MCF 10A (cell line): ENCODE data around the gene ABCB9. TPM values are rescaled to one million over a fixed set of nuclear protein-coding genes. Genes with fewer than 3 reads are reported as not detected.

ENCODE experiments used
- BruUV-seq: library from RNA; stranded (reverse); fragments of 400-500 nt; replicated peaks from 2 replicates; lab custom pipeline; 2021; lab: Mats Ljungman, UMichigan
- CTCF ChIA-PET: fragments of 300-600 bp; sonication (Branson Sonifier 250); formaldehyde crosslinking; extraction: SDS; loops from one replicate; lab custom pipeline; 2021; ENCODE audit warnings: antibody characterized with exemption, inconsistent platforms; lab: Yijun Ruan, JAX
- POLR2A ChIA-PET: fragments of 300-600, 350-650 bp; sonication (Branson Sonifier 250); formaldehyde crosslinking; extraction: SDS; loops from one replicate; lab custom pipeline; 2020; ENCODE audit warnings: antibody characterized with exemption, inconsistent platforms; lab: Yijun Ruan, JAX
- DNase-seq: peaks from one replicate; pipeline ENCODE4 v3.0.0-alpha.2; 2018; ENCODE audit not compliant: unreplicated experiment
- H3K27ac Mint-ChIP-seq: one replicate; pipeline ENCODE4 v1.8.0; 2022; ENCODE audit warnings: mild to moderate bottlenecking, low read depth, mixed read lengths; ENCODE audit not compliant: unreplicated experiment
- H3K27me3 Mint-ChIP-seq: one replicate; pipeline ENCODE4 v1.8.0; 2022; ENCODE audit warnings: mixed read lengths; ENCODE audit not compliant: insufficient read depth, unreplicated experiment
- H3K36me3 Mint-ChIP-seq: one replicate; pipeline ENCODE4 v1.8.0; 2022; ENCODE audit warnings: mild to moderate bottlenecking, moderate library complexity, mixed read lengths; ENCODE audit not compliant: insufficient read depth, unreplicated experiment
- H3K4me1 Mint-ChIP-seq: one replicate; pipeline ENCODE4 v1.8.0; 2022; ENCODE audit warnings: mixed read lengths; ENCODE audit not compliant: insufficient read depth, unreplicated experiment
- H3K4me3 Mint-ChIP-seq: one replicate; pipeline ENCODE4 v1.8.0; 2022; ENCODE audit warnings: mild to moderate bottlenecking, moderate library complexity, mixed read lengths; ENCODE audit not compliant: unreplicated experiment
- H3K9me3 Mint-ChIP-seq: one replicate; pipeline ENCODE4 v1.8.0; 2022; ENCODE audit warnings: mixed read lengths; ENCODE audit not compliant: unreplicated experiment
- intact Hi-C: fragments of 100-400 bp; cut with micrococcal nuclease; formaldehyde crosslinking; loops from 2 replicates; pipeline ENCODE4 v1.14.1; 2022
- total RNA-seq: library from RNA; stranded (reverse); gene quantifications from 2 replicates; pipeline ENCODE4 v1.2.3, GENCODE V29; 2022
- TF ChIP-seq, protein P1 (sequence below): fragments of 200-600 bp; IDR thresholded peaks from one replicate; pipeline ENCODE4 v1.8.0; 2022; ENCODE audit warnings: antibody characterized with exemption, mild to moderate bottlenecking; ENCODE audit not compliant: unreplicated experiment

ABCB9 gene
- total RNA-seq, 1 experiment from 2014 or later = 1.6 TPM

DNA sequence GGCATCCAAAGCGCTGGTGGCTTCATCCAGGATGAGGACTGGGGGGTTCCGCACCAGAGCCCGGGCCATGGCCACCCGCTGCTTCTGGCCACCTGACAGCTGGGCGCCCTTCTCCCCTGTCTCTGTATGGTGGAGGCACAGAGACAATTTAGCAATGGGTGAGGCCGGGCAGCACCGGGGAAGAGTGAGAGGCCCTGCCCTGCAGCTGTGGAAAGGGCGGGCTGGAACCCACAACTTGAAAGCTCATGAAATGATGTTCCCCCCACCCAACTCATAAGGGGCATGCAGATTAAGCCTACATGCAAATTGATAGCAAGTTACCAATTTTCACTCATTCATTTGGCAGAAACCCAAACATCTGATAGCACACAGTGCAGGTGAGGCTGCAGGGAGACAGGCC lies 34.1 kb downstream of the ABCB9 start:
- CTCF ChIA-PET = no interaction called here
- BruUV-seq = no TSS peak
- no peak for DNase-seq
- TF ChIP-seq, protein P1, sequence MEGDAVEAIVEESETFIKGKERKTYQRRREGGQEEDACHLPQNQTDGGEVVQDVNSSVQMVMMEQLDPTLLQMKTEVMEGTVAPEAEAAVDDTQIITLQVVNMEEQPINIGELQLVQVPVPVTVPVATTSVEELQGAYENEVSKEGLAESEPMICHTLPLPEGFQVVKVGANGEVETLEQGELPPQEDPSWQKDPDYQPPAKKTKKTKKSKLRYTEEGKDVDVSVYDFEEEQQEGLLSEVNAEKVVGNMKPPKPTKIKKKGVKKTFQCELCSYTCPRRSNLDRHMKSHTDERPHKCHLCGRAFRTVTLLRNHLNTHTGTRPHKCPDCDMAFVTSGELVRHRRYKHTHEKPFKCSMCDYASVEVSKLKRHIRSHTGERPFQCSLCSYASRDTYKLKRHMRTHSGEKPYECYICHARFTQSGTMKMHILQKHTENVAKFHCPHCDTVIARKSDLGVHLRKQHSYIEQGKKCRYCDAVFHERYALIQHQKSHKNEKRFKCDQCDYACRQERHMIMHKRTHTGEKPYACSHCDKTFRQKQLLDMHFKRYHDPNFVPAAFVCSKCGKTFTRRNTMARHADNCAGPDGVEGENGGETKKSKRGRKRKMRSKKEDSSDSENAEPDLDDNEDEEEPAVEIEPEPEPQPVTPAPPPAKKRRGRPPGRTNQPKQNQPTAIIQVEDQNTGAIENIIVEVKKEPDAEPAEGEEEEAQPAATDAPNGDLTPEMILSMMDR = no peak
- POLR2A ChIA-PET = interaction anchor here (0.8 to 1.1 kb wide), 2 partner anchors 13 to 36 kb away, joined by 3 to 4 read pairs; partner anchors contain the start of gene VPS37B
- Mint-ChIP-seq H3K27ac (no peak overlapping the region), H3K4me1 (no peaks in the 10 kb centered on the region), H3K36me3 (peaks cover 5% of the 10 kb centered on the region), H3K4me3 (no peak overlapping the region), H3K9me3 (no peaks in the 10 kb centered on the region), H3K27me3 (no peaks in the 10 kb centered on the region)
- intact Hi-C loops = no loop called here

DNA sequence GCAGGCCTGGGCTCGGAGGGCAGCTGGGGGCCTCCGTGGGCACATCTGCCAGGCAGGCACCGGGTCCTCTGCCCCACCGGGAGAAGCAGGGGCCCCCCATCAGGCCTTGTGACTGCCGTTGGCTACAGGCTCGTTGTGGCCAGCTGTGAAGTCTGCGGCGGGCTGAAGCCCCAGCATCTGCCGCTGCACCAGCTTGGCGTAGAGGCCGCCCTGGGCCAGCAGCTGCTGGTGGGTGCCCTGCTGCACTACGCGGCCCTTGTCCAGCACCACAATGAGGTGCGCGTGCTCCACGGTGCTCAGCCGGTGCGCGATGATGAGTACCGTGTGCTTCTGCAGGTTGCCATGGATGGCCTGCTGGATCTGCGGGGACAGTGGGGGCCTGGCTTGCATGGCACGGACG lies 36.5 kb downstream of the ABCB9 start:
- intact Hi-C loops = no loop called here
- DNase-seq = no peak
- H3K4me1 Mint-ChIP-seq = peaks cover 5% of the 10 kb centered on the region
- peaks cover 5% of the 10 kb centered on the region for H3K36me3 Mint-ChIP-seq
- TF ChIP-seq, protein P1 = no peak
- no peaks in the 10 kb centered on the region for H3K9me3 Mint-ChIP-seq
- no peaks in the 10 kb centered on the region for H3K27me3 Mint-ChIP-seq
- no peak overlapping the region for H3K27ac Mint-ChIP-seq
- ChIA-PET CTCF (interaction anchor here (0.6 to 0.7 kb wide), 2 partner anchors 11 to 17 kb away, joined by 4 to 7 read pairs; no protein-coding TSS in a partner anchor), POLR2A (interaction anchor here (0.9 kb wide), 1 partner anchor 17 kb away, joined by 3 read pairs; no protein-coding TSS in a partner anchor)
- H3K4me3 Mint-ChIP-seq = no peak overlapping the region
- no TSS peak for BruUV-seq

DNA sequence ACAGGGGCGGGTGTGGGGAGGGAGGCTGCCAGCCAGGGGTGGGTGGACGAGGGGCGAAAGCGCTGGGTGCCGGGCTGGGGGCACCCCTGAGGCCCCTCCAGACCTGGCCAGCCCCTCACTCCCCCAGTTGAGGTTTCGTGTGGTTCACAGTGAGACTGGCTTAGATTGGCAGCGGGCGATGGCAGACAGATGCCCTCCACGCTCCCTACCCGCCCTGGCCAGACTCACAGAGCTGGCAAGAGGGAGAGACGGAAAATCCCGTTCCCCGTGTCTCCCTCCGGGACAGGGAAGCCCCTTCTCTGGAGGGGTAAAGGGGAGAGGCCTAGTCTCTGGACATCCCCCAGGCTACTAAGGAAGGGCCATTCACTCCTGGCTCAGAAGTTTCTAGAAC lies 37.1 kb downstream of the ABCB9 start:
- no peak for DNase-seq
- ChIA-PET POLR2A (interaction anchor here (0.9 kb wide), 1 partner anchor 17 kb away, joined by 3 read pairs; no protein-coding TSS in a partner anchor), CTCF (no interaction called here)
- peaks cover 5% of the 10 kb centered on the region for H3K4me1 Mint-ChIP-seq
- H3K36me3 Mint-ChIP-seq = peaks cover 5% of the 10 kb centered on the region
- TF ChIP-seq, protein P1 = no peak
- no peak overlapping the region for H3K27ac Mint-ChIP-seq
- H3K4me3 Mint-ChIP-seq = no peak overlapping the region
- no peaks in the 10 kb centered on the region for H3K9me3 Mint-ChIP-seq
- H3K27me3 Mint-ChIP-seq = no peaks in the 10 kb centered on the region
- BruUV-seq = no TSS peak
- intact Hi-C loops = no loop called here

DNA sequence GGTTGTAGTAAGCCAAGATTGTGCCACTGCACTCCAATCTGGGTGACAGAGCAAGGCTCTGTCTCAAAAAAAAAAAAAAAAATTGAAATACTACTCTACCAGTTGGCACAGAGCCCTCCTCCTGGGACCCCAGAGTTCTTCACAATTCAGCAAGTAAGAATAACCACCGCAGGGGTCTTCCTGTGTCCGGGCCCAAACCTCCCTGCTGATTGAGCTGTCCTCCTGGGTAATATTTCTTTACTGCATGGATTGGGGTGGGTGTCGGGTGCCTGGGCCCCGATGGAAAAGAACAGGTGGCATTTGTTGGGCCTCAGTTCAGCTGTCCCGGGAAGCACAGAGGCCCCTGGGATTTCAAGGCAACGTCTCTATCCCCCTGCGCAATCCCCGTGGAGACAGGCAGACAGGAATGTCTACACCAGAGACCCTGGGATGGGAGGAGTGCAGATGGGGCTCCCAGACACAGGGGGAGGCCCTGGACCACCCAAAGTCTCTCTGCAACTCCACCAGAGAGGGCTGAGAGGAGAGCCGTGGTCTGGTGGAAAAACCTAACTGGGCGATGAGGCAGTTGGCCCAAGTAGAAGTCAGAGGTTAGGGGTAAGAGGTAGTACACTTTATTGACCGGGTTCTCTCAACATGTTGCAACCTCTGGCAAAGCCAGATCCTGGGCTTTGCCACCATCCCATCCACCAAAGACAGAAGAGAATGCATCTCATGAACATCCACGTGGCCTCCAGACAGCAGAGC lies 37.7 kb downstream of the ABCB9 start:
- Mint-ChIP-seq H3K9me3 (no peaks in the 10 kb centered on the region), H3K4me3 (no peak overlapping the region), H3K36me3 (peaks cover 5% of the 10 kb centered on the region), H3K4me1 (peaks cover 5% of the 10 kb centered on the region), H3K27ac (no peak overlapping the region), H3K27me3 (no peaks in the 10 kb centered on the region)
- ChIA-PET POLR2A (no interaction called here), CTCF (no interaction called here)
- intact Hi-C loops = no loop called here
- no TSS peak for BruUV-seq
- TF ChIP-seq, protein P1 = no peak
- no peak for DNase-seq
